Choroid plexus epithelial cell (primary cell): Measurements from ENCODE around the gene AEBP1.

Experiments
- DNase-seq: peaks from one replicate; pipeline ENCODE4 v3.0.0-alpha.2; 2010; ENCODE audit warnings: low read depth
- H3K4me3 ChIP-seq: 2 replicates; pipeline ENCODE4 v1.5.1; 2011; ENCODE audit warnings: low read depth, mild to moderate bottlenecking, control low read depth, low read length, moderate library complexity
- TF ChIP-seq, protein P1 (sequence below): conservative IDR thresholded peaks from 2 replicates; pipeline ENCODE4 v1.5.1; 2011; ENCODE audit warnings: low read depth, mild to moderate bottlenecking, control low read depth, inconsistent platforms, low read length, moderate library complexity

The AEBP1 gene

DNA sequence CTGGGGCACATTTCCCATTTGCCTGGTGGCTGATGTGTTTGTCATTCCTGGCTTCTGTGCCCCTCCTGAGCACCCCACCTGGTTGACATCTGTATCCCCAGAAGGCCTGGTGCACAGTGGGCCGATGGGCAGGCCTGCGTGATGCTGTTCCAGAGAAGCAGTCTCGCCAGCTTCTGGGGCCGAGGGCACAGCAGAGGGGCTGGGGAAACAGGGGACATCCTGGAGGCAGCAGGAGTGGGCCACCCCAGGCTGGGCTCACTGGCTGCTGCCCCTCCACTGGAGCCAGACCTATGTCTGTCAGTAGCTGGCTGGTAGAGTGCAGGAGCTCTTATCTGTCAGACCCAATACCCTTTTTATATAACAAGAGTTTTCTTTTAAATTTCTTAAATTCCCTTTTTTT is 37.9 kb downstream of the AEBP1 start:
- no peak for DNase-seq
- TF ChIP-seq, protein P1, sequence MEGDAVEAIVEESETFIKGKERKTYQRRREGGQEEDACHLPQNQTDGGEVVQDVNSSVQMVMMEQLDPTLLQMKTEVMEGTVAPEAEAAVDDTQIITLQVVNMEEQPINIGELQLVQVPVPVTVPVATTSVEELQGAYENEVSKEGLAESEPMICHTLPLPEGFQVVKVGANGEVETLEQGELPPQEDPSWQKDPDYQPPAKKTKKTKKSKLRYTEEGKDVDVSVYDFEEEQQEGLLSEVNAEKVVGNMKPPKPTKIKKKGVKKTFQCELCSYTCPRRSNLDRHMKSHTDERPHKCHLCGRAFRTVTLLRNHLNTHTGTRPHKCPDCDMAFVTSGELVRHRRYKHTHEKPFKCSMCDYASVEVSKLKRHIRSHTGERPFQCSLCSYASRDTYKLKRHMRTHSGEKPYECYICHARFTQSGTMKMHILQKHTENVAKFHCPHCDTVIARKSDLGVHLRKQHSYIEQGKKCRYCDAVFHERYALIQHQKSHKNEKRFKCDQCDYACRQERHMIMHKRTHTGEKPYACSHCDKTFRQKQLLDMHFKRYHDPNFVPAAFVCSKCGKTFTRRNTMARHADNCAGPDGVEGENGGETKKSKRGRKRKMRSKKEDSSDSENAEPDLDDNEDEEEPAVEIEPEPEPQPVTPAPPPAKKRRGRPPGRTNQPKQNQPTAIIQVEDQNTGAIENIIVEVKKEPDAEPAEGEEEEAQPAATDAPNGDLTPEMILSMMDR, result no peak
- H3K4me3 ChIP-seq, result no peak overlapping the region

DNA sequence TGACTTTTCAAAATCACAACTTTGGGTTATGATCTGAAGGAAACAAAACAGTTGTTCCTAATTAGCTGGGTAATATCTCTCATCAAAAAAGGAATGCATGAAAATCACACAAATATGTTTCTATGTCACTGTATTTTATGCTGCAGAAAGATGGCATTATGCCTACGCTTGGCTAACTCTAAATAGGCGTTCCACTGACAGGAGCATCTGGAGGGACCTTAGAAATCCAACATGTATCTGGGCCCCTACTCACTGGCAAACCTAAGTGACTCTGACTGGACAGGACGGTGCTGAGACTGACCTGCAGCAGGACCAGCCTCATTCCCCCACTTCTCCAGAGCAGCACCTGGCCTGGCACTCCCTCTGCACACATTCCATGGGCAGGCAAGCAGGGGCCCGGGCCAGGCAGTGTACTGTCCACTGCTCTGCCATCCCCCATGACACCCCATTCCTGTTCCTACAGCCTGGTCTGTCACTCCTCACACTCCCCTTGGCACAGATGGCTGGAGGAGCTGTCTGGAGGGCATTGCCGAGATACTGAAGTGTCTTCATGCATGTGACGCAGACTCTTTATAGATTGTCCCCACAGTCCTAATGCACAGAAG is 39.6 kb downstream of the AEBP1 start:
- DNase-seq, result no peak
- TF ChIP-seq, protein P1, result no peak
- H3K4me3 ChIP-seq, result no peak overlapping the region

DNA sequence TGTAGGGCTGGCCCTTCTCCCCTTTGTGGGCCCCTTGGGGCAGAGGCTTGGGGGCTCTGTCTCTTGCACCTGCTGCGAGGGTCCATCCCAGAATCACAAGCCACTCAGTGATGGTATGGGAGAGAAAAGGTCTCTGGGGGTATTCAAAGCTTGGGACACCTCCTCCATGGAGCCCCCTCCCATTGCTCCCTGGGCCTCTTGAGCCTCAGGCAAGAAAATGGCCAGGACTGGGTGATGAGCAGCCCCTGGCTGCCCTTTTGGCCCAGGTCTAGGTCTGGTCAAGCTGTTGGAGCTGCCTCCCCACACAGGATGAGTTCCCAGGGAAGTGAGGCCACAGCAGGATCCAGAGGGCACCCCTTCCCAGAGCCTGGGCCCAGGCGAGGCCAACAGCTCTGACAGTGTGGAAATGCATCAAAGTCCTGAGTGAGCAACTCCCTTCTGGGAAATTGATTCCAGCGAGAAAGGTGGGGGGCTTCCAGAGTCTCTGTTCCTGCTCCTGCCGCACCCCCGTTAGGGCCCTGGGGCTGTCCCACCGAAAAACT is 40.4 kb downstream of the AEBP1 start:
- no peak overlapping the region for H3K4me3 ChIP-seq
- TF ChIP-seq, protein P1, result no peak
- no peak for DNase-seq

DNA sequence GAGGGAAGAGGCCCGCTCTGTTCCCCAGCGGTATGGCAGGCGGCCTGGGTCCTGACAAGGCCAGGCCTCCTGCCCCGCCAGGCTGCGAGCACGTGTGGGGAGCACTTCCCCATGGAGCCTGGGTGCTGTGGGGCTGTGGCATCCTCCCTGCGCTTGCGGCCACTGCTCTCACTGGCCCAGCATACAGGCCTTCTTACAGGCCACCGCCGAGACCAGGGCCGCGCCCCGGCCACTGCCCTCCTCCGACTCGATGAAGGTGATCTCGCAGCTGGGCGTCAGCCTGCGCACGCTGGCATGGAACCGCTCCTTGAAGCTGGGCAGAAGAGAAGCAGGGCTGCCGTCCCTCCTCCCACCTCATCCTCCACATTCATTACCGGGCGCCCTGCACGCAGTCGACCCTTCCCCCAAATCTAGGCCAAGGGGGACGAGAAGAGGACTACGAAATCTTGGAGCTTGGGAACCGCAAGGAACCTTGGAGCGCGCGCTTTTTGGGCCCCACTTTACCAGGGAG is 40.9 kb downstream of the AEBP1 start:
- H3K4me3 ChIP-seq, result peak overlapping the region; percentile 41
- TF ChIP-seq, protein P1, result no peak
- no peak for DNase-seq

DNA sequence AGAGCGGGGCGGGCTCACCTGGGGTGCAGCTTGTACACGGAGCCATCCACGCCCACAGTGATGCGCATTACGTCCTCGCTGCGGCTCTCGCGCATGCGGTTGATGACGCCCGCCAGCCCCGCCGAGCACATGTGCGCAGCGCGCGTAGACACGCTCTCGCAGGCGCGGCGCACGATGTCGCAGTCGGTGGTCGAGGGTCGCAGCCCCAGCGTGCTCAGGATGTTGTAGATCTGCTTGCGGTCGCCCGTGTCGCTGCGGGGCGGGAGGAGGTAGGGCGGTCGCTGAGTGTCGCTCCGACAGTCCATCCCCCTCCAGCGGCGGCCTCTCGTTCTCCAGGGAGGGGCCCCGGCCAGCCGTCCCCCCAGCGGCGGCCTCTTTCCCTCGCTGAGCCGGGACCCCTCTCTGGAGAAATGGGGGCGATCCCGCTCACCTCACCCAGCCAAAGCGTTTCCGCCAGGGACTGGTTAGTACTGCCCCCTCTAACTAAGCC is 41.4 kb downstream of the AEBP1 start:
- peak overlapping the region; percentile 41 for H3K4me3 ChIP-seq
- peak; percentile 26 for DNase-seq
- TF ChIP-seq, protein P1, result no peak

DNA sequence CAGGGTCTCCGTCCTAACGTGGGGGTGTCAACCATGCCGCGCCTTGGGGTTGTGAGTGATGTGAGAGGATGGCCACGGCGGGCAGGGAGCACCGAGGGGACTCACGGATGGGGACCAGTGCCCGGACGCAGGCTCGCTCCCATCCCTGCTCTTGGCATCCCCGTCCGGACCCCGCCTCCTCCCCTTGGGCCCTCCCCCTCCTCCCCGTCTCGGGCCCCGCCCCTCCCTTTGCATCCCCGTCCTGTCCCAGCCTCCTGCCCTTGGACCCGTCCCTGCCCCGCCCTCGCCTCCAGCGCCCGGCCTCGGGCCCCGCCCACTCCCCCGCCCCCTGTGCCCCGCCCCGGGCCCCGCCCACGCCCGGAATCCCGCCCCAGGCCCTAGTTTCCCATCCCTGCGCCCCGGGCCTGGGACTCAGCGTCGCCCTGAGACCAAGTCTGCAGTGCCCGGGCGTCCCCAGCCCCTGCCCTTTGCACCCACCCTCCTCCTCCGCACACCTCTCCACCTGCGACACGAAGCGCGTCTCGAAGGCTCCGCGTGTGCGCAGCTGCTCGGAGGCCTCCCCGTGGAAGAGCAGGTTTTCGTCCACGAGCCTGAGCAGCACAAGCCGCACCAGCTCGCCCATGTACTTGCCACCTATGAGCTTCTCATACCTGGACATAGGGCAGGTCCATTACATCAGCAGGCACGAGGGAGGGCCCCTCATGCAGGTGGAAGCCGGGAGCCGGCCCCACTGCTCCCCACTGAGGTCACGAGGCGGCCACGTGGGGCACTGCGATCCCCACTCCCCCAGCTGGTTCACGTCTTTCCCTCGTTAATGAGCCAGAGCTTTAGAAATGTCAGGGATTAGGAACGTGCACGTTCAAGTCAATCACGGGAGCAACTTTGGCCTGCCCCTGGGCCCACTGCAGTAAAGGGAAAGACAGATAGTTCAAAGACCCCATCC is 42.1 kb downstream of the AEBP1 start:
- TF ChIP-seq, protein P1, result no peak
- peak; percentile 53 for DNase-seq
- H3K4me3 ChIP-seq, result peak overlapping the region; percentile 41
